Left lung (tissue), 10 donors: ENCODE results near the gene FLVCR1. TPM values are rescaled to one million over a fixed set of nuclear protein-coding genes. Genes with fewer than 3 reads are reported as not detected.

Experiments used
- ATAC-seq: fragments of 200-7000 bp; cut with Tn5 transposase; one replicate; pipeline ENCODE4 v1.9.1; 2020; ENCODE audit warnings: moderate library complexity
- DNase-seq, 4 donors: peaks; one replicate each; pipeline ENCODE4 v3.0.0-alpha.2; 2013 to 2020
- H3K27ac ChIP-seq, 2 donors: fragments of 200-600 bp; sonication (generic) in 1 of 2; one replicate each; pipeline versions ENCODE4 v1.5.0 to v1.8.0; 2020 to 2021
- H3K27me3 ChIP-seq, 2 donors: fragments of 200-600 bp; sonication (generic) in 1 of 2; one replicate each; pipeline versions ENCODE4 v1.5.0 to v1.8.0; 2020 to 2021
- H3K36me3 ChIP-seq, 2 donors: fragments of 200-600 bp; sonication (generic) in 1 of 2; one replicate each; pipeline versions ENCODE4 v1.5.0 to v1.8.0; 2020 to 2021
- H3K4me1 ChIP-seq, 2 donors: fragments of 200-600 bp; one replicate each; pipeline ENCODE4 v1.8.0; 2021
- H3K4me3 ChIP-seq, 2 donors: fragments of 200-600 bp; sonication (generic) in 1 of 2; one replicate each; pipeline versions ENCODE4 v1.5.0 to v1.8.0; 2020 to 2021; ENCODE audit warnings: mild to moderate bottlenecking in 1 of 2
- H3K9me3 ChIP-seq, 2 donors: fragments of 200-600 bp; sonication (generic) in 1 of 2; one replicate each; pipeline versions ENCODE4 v1.5.0 to v1.8.0; 2020 to 2021
- CTCF ChIP-seq, 2 donors: fragments of 200-600 bp; sonication (generic) in 1 of 2; IDR thresholded peaks; one replicate each; pipeline versions ENCODE4 v1.5.0 to v1.8.0; 2021; ENCODE audit warnings: antibody characterized with exemption in 2 of 2
- intact Hi-C, 2 donors: fragments of 100-400 bp; cut with DNase I; formaldehyde crosslinking; loops; one replicate each; pipeline versions ENCODE4 v1.11.2 to v1.14.2; 2022
- polyA plus RNA-seq, 6 donors: library from polyadenylated mRNA; unstranded; fragments of 120-200 nt; gene quantifications; one replicate each; pipeline ENCODE4 v1.2.1, GENCODE V29; 2013; ENCODE audit not compliant: insufficient read length in 6 of 6
- total RNA-seq, 2 donors: library from RNA; stranded (reverse); fragmentation: NEBNext Ultra II Directional; extraction: Animal tissue kit (Norgen Biotek cat#: 25700); gene quantifications; one replicate each; pipeline ENCODE4 v1.2.1, GENCODE V29; 2021
- donor health status: DM: no; HTN: yes; CAD: no.
- donor health status: DM: no; HTN: no; CAD: no.

Gene FLVCR1
- total and polyA plus RNA-seq, 8 donors: 6.1 to 29.4 (median 22.7) TPM

- Histone ChIP-seq H3K27me3 (no peaks in the 10 kb centered on the region), H3K9me3 (no peaks in the 10 kb centered on the region), H3K4me1 (peaks cover 0 to 5% of the 10 kb centered on the region in 2 donors), H3K36me3 (no peaks in the 10 kb centered on the region), H3K27ac (no peak overlapping the region), H3K4me3 (no peak overlapping the region)
- no peak for TF ChIP-seq CTCF (IDR thresholded peaks at IDR 0.05)
- no peak for DNase-seq
- ATAC-seq: no peak
- intact Hi-C loops: no loop called here
These were observed 5.9 kb upstream of the FLVCR1 start for GRCh38 chr1:212852105-212852688.

DNA sequence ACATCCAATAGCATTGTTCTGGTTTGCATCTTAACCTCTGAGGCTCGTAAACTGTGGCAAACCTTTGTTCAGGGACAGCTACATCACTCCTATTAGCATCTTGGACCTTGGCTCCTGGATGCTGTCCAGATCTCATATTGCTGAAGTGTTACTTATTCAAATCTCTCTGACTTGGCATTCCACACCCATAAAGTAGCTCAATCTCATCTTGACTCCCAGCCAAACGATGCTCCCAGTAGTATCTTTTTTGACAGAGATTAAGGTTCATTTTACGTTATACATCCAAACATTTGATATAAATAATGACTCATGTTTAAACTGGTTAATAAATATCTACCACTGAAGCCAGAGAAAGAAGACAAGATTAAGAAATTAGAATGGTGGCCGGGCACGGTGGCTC is 4.4 kb upstream of the FLVCR1 start:
- ATAC-seq: no peak
- H3K4me1 ChIP-seq: peaks cover 0 to 11% of the 10 kb centered on the region in 2 donors
- no peaks in the 10 kb centered on the region for H3K27me3 ChIP-seq
- no peak for TF ChIP-seq CTCF (IDR thresholded peaks at IDR 0.05)
- H3K9me3 ChIP-seq: no peaks in the 10 kb centered on the region
- H3K36me3 ChIP-seq: no peaks in the 10 kb centered on the region
- no peak for DNase-seq
- H3K27ac ChIP-seq: no peak overlapping the region
- no peak overlapping the region for H3K4me3 ChIP-seq
- intact Hi-C loops: no loop called here

DNA sequence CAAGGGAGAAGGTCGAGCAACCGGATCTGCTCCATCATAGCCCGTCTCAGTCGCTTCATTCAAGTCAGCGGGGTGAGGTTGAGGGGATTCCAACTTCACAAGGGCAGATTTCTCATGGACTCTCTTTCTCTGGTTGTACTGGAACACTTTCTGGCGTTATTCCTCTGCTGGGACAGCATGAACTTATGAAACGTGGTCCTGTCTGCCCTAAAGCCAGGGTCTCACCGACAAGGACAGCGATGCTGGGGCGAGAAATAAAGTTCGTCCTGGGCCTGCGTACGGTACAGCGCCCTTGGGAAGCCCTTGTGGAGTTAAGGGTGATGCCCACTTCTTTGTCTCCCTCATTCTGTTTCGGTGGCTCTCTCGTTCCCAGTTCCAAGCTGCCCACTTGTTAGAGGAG is 1.3 kb upstream of the FLVCR1 start:
- intact Hi-C loops: no loop called here
- no peak for ATAC-seq

DNA sequence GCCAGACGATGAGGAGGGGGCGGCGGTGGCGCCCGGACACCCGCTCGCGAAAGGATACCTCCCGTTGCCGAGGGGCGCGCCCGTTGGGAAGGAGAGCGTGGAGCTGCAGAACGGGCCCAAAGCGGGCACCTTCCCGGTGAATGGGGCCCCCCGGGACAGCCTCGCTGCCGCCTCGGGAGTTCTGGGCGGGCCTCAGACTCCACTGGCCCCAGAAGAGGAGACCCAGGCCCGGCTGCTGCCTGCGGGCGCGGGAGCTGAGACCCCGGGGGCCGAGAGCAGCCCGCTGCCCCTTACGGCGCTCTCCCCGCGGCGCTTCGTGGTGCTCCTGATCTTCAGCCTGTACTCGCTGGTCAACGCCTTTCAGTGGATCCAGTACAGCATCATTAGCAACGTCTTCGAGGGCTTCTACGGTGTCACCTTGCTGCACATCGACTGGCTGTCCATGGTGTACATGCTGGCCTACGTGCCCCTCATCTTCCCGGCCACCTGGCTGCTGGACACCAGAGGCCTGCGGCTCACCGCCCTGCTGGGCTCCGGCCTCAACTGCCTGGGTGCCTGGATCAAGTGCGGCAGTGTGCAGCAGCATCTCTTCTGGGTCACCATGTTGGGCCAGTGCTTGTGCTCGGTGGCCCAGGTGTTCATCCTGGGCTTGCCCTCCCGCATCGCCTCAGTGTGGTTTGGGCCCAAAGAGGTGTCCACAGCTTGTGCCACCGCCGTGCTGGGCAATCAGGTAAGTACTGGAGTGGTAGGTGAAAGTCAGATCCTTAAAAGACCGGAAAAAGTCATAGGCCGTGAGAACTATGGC is 588 bp downstream of the FLVCR1 start:
- peak; percentile 48 for ATAC-seq
- Histone ChIP-seq H3K9me3 (no peaks in the 10 kb centered on the region), H3K27me3 (no peaks in the 10 kb centered on the region), H3K4me3 (peak overlapping the region; percentile 92 to 96), H3K36me3 (no peaks in the 10 kb centered on the region), H3K27ac (peak overlapping the region; percentile 84 to 96), H3K4me1 (peaks cover 11 to 49% of the 10 kb centered on the region in 2 donors)
- DNase-seq: peak; percentile 28 to 82 (median 38)
- no peak for TF ChIP-seq CTCF (IDR thresholded peaks at IDR 0.05)
- intact Hi-C loops: no loop called here

More for the DNA sequence above, 1.3 kb upstream of the FLVCR1 start:
- no peaks in the 10 kb centered on the region for H3K9me3 ChIP-seq
- peaks cover 11 to 41% of the 10 kb centered on the region in 2 donors for H3K4me1 ChIP-seq
- no peak for TF ChIP-seq CTCF (IDR thresholded peaks at IDR 0.05)
- no peak overlapping the region for H3K27ac ChIP-seq
- peak overlapping the region in 1 of 2 donors; percentile 96 for H3K4me3 ChIP-seq
- DNase-seq: no peak
- no peaks in the 10 kb centered on the region for H3K27me3 ChIP-seq
- H3K36me3 ChIP-seq: no peaks in the 10 kb centered on the region
